Measurements from ENCODE around the gene COL2A1. TPM values are rescaled to one million over a fixed set of nuclear protein-coding genes. Genes with fewer than 3 reads are reported as not detected.
"Not testable (repeated sequence)": the region's sequence is repeated elsewhere in the genome, so short reads cannot be mapped to it uniquely, and the experiment has no call there.

COL2A1 gene
- total RNA-seq, 1 donor from 2014 or later, result 3.8 TPM

- Histone ChIP-seq H3K36me3 (ENCODE audit: control insufficient read depth, insufficient read depth, low read length) (no peaks in the 10 kb centered on the region), H3K4me3 (ENCODE audit: low read depth, low read length) (peak within 1 kb of the TSS; percentile 72), H3K27me3 (ENCODE audit: control insufficient read depth, insufficient read depth, low read length) (no peaks in the 10 kb centered on the region)
- peak; percentile 98 for TF ChIP-seq CTCF (IDR thresholded peaks at IDR 0.05; ENCODE audit: insufficient read depth, low read length, poor library complexity, severe bottlenecking)
- DNase-seq (ENCODE audit: low read depth), result peak; percentile 48
Observed at GRCh38 chr12:47963340-47964040, 40.8 kb downstream of the COL2A1 start, which contains the start of gene TMEM106C. Gene TMEM106C (plus strand): TSS chr12:47963596. CDS start chr12:47964237, 641 bp downstream.

GRCh38 chr12:47962198-47962597, 42.1 kb downstream of the COL2A1 start:
- no peak overlapping the region for H3K4me3 ChIP-seq (ENCODE audit: low read depth, low read length)
- no peak for DNase-seq (ENCODE audit: low read depth)
- no peaks in the 10 kb centered on the region for H3K36me3 ChIP-seq (ENCODE audit: control insufficient read depth, insufficient read depth, low read length)
- TF ChIP-seq CTCF (IDR thresholded peaks at IDR 0.05; ENCODE audit: insufficient read depth, low read length, poor library complexity, severe bottlenecking), result no peak
- no peaks in the 10 kb centered on the region for H3K27me3 ChIP-seq (ENCODE audit: control insufficient read depth, insufficient read depth, low read length)

GRCh38 chr12:47957671-47958070, 46.6 kb downstream of the COL2A1 start:
- H3K4me3 ChIP-seq (ENCODE audit: low read depth, low read length); H3K36me3 ChIP-seq (ENCODE audit: control insufficient read depth, insufficient read depth, low read length); DNase-seq (ENCODE audit: low read depth): not testable (repeated sequence)

GRCh38 chr12:47955059-47955458, 49.2 kb downstream of the COL2A1 start:
- Histone ChIP-seq H3K27me3 (ENCODE audit: control insufficient read depth, insufficient read depth, low read length) (no peaks in the 10 kb centered on the region), H3K4me3 (ENCODE audit: low read depth, low read length) (no peak overlapping the region), H3K36me3 (ENCODE audit: control insufficient read depth, insufficient read depth, low read length) (no peaks in the 10 kb centered on the region)
- TF ChIP-seq CTCF (IDR thresholded peaks at IDR 0.05; ENCODE audit: insufficient read depth, low read length, poor library complexity, severe bottlenecking), result no peak
- no peak for DNase-seq (ENCODE audit: low read depth)

More at GRCh38 chr12:47957671-47958070, 46.6 kb downstream of the COL2A1 start:
- H3K27me3 ChIP-seq (ENCODE audit: control insufficient read depth, insufficient read depth, low read length), result not testable (repeated sequence)

- no peak for DNase-seq (ENCODE audit: low read depth)
- H3K4me3 ChIP-seq (ENCODE audit: low read depth, low read length), result no peak overlapping the region
- no peaks in the 10 kb centered on the region for H3K36me3 ChIP-seq (ENCODE audit: control insufficient read depth, insufficient read depth, low read length)
- TF ChIP-seq CTCF (IDR thresholded peaks at IDR 0.05; ENCODE audit: insufficient read depth, low read length, poor library complexity, severe bottlenecking), result no peak
- no peaks in the 10 kb centered on the region for H3K27me3 ChIP-seq (ENCODE audit: control insufficient read depth, insufficient read depth, low read length)
Observed at GRCh38 chr12:47954467-47955045, 49.7 kb downstream of the COL2A1 start.

GRCh38 chr12:47954058-47954457, 50.2 kb downstream of the COL2A1 start:
- Histone ChIP-seq H3K27me3 (ENCODE audit: control insufficient read depth, insufficient read depth, low read length) (no peaks in the 10 kb centered on the region), H3K4me3 (ENCODE audit: low read depth, low read length) (no peak overlapping the region), H3K36me3 (ENCODE audit: control insufficient read depth, insufficient read depth, low read length) (no peaks in the 10 kb centered on the region)
- no peak for DNase-seq (ENCODE audit: low read depth)
- no peak for TF ChIP-seq CTCF (IDR thresholded peaks at IDR 0.05; ENCODE audit: insufficient read depth, low read length, poor library complexity, severe bottlenecking)
